ENCODE data around the gene GIT1. TPM values are rescaled to one million over a fixed set of nuclear protein-coding genes. Genes with fewer than 3 reads are reported as not detected.

GIT1 gene
- polyA plus RNA-seq, 1 donor from 2014 or later: 20.5 TPM

DNA sequence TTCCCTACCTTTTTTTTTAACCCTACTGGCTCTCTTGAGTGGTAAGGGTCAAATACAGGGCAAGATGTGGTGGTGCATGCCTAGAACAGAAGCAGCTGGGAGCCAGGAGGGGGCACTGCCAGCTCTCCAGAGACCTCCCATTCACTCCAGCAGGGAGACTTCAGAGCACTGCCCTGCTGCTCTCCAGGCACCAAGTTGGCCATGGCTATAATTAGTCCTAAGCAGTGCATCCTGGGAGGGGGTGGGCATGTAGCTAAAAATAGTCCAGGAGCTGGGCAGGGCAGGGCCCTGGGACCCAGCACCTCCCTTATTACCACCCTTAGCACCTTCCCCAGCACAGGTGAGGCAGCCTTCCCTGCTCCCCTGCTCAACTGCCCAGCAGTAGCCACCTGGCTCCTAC lies 29.8 kb upstream of the GIT1 start:
- H4K20me1 ChIP-seq (ENCODE audit: insufficient read depth): no peaks in the 10 kb centered on the region
- no peak for TF ChIP-seq SMC3 (conservative IDR thresholded peaks at IDR 0.05; ENCODE audit: poor library complexity)
- no peak for TF ChIP-seq EZH2 (IDR thresholded peaks at IDR 0.05; ENCODE audit: borderline replicate concordance, insufficient read depth, low read length, poor library complexity, severe bottlenecking)
- no peak for TF ChIP-seq EP300 (conservative IDR thresholded peaks at IDR 0.05; ENCODE audit: poor library complexity, severe bottlenecking)
- TF ChIP-seq, protein P1, sequence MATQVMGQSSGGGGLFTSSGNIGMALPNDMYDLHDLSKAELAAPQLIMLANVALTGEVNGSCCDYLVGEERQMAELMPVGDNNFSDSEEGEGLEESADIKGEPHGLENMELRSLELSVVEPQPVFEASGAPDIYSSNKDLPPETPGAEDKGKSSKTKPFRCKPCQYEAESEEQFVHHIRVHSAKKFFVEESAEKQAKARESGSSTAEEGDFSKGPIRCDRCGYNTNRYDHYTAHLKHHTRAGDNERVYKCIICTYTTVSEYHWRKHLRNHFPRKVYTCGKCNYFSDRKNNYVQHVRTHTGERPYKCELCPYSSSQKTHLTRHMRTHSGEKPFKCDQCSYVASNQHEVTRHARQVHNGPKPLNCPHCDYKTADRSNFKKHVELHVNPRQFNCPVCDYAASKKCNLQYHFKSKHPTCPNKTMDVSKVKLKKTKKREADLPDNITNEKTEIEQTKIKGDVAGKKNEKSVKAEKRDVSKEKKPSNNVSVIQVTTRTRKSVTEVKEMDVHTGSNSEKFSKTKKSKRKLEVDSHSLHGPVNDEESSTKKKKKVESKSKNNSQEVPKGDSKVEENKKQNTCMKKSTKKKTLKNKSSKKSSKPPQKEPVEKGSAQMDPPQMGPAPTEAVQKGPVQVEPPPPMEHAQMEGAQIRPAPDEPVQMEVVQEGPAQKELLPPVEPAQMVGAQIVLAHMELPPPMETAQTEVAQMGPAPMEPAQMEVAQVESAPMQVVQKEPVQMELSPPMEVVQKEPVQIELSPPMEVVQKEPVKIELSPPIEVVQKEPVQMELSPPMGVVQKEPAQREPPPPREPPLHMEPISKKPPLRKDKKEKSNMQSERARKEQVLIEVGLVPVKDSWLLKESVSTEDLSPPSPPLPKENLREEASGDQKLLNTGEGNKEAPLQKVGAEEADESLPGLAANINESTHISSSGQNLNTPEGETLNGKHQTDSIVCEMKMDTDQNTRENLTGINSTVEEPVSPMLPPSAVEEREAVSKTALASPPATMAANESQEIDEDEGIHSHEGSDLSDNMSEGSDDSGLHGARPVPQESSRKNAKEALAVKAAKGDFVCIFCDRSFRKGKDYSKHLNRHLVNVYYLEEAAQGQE (IDR thresholded peaks at IDR 0.05; ENCODE audit: borderline replicate concordance): no peak
- no peak for TF ChIP-seq TAF1 (IDR thresholded peaks at IDR 0.05; ENCODE audit: low read depth)
- TF ChIP-seq, protein P2, sequence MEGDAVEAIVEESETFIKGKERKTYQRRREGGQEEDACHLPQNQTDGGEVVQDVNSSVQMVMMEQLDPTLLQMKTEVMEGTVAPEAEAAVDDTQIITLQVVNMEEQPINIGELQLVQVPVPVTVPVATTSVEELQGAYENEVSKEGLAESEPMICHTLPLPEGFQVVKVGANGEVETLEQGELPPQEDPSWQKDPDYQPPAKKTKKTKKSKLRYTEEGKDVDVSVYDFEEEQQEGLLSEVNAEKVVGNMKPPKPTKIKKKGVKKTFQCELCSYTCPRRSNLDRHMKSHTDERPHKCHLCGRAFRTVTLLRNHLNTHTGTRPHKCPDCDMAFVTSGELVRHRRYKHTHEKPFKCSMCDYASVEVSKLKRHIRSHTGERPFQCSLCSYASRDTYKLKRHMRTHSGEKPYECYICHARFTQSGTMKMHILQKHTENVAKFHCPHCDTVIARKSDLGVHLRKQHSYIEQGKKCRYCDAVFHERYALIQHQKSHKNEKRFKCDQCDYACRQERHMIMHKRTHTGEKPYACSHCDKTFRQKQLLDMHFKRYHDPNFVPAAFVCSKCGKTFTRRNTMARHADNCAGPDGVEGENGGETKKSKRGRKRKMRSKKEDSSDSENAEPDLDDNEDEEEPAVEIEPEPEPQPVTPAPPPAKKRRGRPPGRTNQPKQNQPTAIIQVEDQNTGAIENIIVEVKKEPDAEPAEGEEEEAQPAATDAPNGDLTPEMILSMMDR (IDR thresholded peaks at IDR 0.05; ENCODE audit: poor library complexity, severe bottlenecking): no peak
- no peak for TF ChIP-seq POLR2AphosphoS5 (IDR thresholded peaks at IDR 0.05)
- TF ChIP-seq RAD21 (conservative IDR thresholded peaks at IDR 0.05): no peak
- TF ChIP-seq MXI1 (conservative IDR thresholded peaks at IDR 0.05; ENCODE audit: poor library complexity, severe bottlenecking): no peak
- H3K27me3 ChIP-seq (ENCODE audit: insufficient read depth, low read depth, low read length): peaks cover 70% of the 10 kb centered on the region
- no peak overlapping the region for H3K4me2 ChIP-seq (ENCODE audit: low read length)
- no peak overlapping the region for H3K9ac ChIP-seq (ENCODE audit: low read length)
- H3K79me2 ChIP-seq (replicated peaks; ENCODE audit: insufficient read depth, low read length): no peaks in the 10 kb centered on the region
- no peaks in the 10 kb centered on the region for H3K9me2 ChIP-seq (ENCODE audit: insufficient read depth, low read length)
- H3K27ac ChIP-seq (ENCODE audit: low read length): no peak overlapping the region
- no peaks in the 10 kb centered on the region for H3K36me3 ChIP-seq (ENCODE audit: insufficient read depth, low read length)
- no peaks in the 10 kb centered on the region for H3F3A ChIP-seq (ENCODE audit: insufficient read depth, low read length, poor library complexity, severe bottlenecking)
- H3K9me3 ChIP-seq (ENCODE audit: low read length): peaks cover 4% of the 10 kb centered on the region
- H2AFZ ChIP-seq (ENCODE audit: low read depth, low read length): no peak overlapping the region
- no peak overlapping the region for H3K4me3 ChIP-seq (ENCODE audit: low read length)

DNA sequence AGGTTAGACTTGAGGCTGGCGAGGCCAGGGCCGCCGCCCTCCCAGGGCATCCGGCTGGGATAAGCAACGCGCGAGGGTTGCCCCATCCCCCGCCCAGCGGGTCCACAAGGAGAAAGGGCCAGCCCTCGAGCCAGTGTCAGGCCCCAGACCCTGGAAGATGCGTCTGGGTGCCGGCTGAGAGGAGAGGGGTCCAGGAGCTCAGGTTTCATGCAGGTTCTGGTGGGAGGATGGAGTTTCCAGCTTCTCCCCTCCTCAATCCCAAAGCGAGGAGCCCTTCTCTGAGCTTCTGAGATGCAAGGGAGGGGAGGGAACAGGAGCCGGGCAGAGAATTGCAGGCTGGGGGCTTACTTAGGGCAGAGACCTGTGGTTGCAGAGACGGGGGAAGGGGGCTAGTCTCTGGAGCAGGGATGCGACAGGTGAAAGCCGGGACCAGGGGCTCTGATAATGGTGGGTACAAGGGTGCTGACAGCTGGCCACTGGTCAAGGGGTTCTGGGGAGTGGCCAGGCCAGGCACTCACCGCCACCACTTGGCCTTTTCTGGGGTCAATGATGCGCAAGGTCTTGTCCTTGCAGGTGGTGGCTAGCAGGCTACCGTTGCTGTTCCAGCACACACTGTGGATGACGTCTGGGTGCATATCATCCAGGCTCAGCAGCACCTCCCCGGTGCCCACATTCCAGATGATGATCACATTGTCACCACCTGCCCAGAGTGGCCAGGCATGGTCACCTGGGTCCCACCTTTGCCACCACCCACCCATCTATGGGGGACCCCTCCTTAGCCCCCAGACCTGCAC lies 29.0 kb upstream of the GIT1 start:
- no peaks in the 10 kb centered on the region for H3K36me3 ChIP-seq (ENCODE audit: insufficient read depth, low read length)
- H2AFZ ChIP-seq (ENCODE audit: low read depth, low read length): no peak overlapping the region
- no peak overlapping the region for H3K27ac ChIP-seq (ENCODE audit: low read length)

More for the DNA sequence above, 29.0 kb upstream of the GIT1 start:
- Histone ChIP-seq H3K9ac (ENCODE audit: low read length) (no peak overlapping the region), H4K20me1 (ENCODE audit: insufficient read depth) (no peaks in the 10 kb centered on the region), H3K27me3 (ENCODE audit: insufficient read depth, low read depth, low read length) (peaks cover 70% of the 10 kb centered on the region), H3K4me2 (ENCODE audit: low read length) (no peak overlapping the region), H3K9me2 (ENCODE audit: insufficient read depth, low read length) (no peaks in the 10 kb centered on the region), H3K79me2 (replicated peaks; ENCODE audit: insufficient read depth, low read length) (no peaks in the 10 kb centered on the region), H3K9me3 (ENCODE audit: low read length) (peaks cover 4% of the 10 kb centered on the region), H3K4me3 (ENCODE audit: low read length) (no peak overlapping the region), H3F3A (ENCODE audit: insufficient read depth, low read length, poor library complexity, severe bottlenecking) (no peaks in the 10 kb centered on the region)
- no peak for TF ChIP-seq EP300 (conservative IDR thresholded peaks at IDR 0.05; ENCODE audit: poor library complexity, severe bottlenecking)
- no peak for TF ChIP-seq TAF1 (IDR thresholded peaks at IDR 0.05; ENCODE audit: low read depth)
- TF ChIP-seq, protein P2 (IDR thresholded peaks at IDR 0.05; ENCODE audit: poor library complexity, severe bottlenecking): no peak
- TF ChIP-seq EZH2 (IDR thresholded peaks at IDR 0.05; ENCODE audit: borderline replicate concordance, insufficient read depth, low read length, poor library complexity, severe bottlenecking): no peak
- TF ChIP-seq POLR2AphosphoS5 (IDR thresholded peaks at IDR 0.05): no peak
- no peak for TF ChIP-seq SMC3 (conservative IDR thresholded peaks at IDR 0.05; ENCODE audit: poor library complexity)
- TF ChIP-seq, protein P1 (IDR thresholded peaks at IDR 0.05; ENCODE audit: borderline replicate concordance): no peak
- TF ChIP-seq RAD21 (conservative IDR thresholded peaks at IDR 0.05): no peak
- no peak for TF ChIP-seq MXI1 (conservative IDR thresholded peaks at IDR 0.05; ENCODE audit: poor library complexity, severe bottlenecking)

Measured in neural cell (in vitro differentiated cells).